DND-41 (cell line): ENCODE data around the gene PLEKHO2.

Source experiments
- ATAC-seq: fragments of 200-7000 bp; cut with Tn5 transposase; 3 replicates; pipeline ENCODE4 v1.9.1; 2021; ENCODE audit warnings: low read depth; ENCODE audit not compliant: insufficient read depth
- DNase-seq: peaks from one replicate; pipeline ENCODE4 v3.0.0-alpha.2; 2020
- H2AFZ ChIP-seq: 2 replicates; pipeline ENCODE4 v1.6.0; 2012; ENCODE audit warnings: low read depth, low read length
- H3K27ac ChIP-seq: 2 replicates; pipeline ENCODE4 v1.5.1; 2012; ENCODE audit warnings: low read length, inconsistent platforms
- H3K27me3 ChIP-seq: fragments of 200-600 bp; sonication (generic); 2 replicates; pipeline ENCODE4 v1.6.0; 2012; ENCODE audit warnings: low read length, mild to moderate bottlenecking, inconsistent platforms; ENCODE audit not compliant: insufficient read depth, poor library complexity
- H3K36me3 ChIP-seq: 2 replicates; pipeline ENCODE4 v1.5.1; 2012; ENCODE audit warnings: low read length, inconsistent platforms; ENCODE audit not compliant: insufficient read depth
- H3K4me1 ChIP-seq: 2 replicates; pipeline ENCODE4 v1.5.1; 2012; ENCODE audit warnings: mild to moderate bottlenecking, low read length; ENCODE audit not compliant: insufficient read depth
- H3K4me2 ChIP-seq: 2 replicates; pipeline ENCODE4 v1.6.0; 2012; ENCODE audit warnings: mild to moderate bottlenecking, moderate library complexity, low read length, inconsistent platforms; ENCODE audit not compliant: insufficient read depth
- H3K4me3 ChIP-seq, 2 experiments: fragments of 200-600 bp in 1 of 2; shearing (Covaris generic) in 1 of 2; 2 replicates each; pipeline ENCODE4 v1.5.1; 2012 to 2016; ENCODE audit warnings: inconsistent platforms in 2 of 2, low read length in 2 of 2, mild to moderate bottlenecking in 2 of 2, low read depth in 1 of 2, moderate library complexity in 1 of 2
- H3K79me2 ChIP-seq: 2 replicates; pipeline ENCODE4 v1.6.0; 2012; ENCODE audit warnings: low read length, inconsistent platforms; ENCODE audit not compliant: insufficient read depth
- H3K9ac ChIP-seq: 2 replicates; pipeline ENCODE4 v1.6.0; 2012; ENCODE audit warnings: low read depth, mild to moderate bottlenecking, inconsistent platforms, low read length, moderate library complexity
- H3K9me3 ChIP-seq: 2 replicates; pipeline ENCODE4 v1.5.1; 2012; ENCODE audit warnings: low read length, moderate library complexity, mild to moderate bottlenecking, inconsistent platforms; ENCODE audit not compliant: insufficient read depth, severe bottlenecking
- H4K20me1 ChIP-seq: 2 replicates; pipeline ENCODE4 v1.6.0; 2012; ENCODE audit warnings: low read length; ENCODE audit not compliant: insufficient read depth
- EZH2 ChIP-seq: IDR thresholded peaks from 3 replicates; pipeline ENCODE4 v1.6.1; 2012; ENCODE audit warnings: borderline replicate concordance, low read depth, mild to moderate bottlenecking, moderate library complexity, low read length, inconsistent platforms; ENCODE audit not compliant: severe bottlenecking
- TF ChIP-seq, protein P1 (sequence below): IDR thresholded peaks from 2 replicates; pipeline ENCODE4 v1.5.1; 2012; ENCODE audit warnings: borderline replicate concordance, low read length, moderate library complexity, mild to moderate bottlenecking; ENCODE audit not compliant: poor library complexity, severe bottlenecking; ENCODE audit errors: extremely low read depth

The PLEKHO2 gene

DNA sequence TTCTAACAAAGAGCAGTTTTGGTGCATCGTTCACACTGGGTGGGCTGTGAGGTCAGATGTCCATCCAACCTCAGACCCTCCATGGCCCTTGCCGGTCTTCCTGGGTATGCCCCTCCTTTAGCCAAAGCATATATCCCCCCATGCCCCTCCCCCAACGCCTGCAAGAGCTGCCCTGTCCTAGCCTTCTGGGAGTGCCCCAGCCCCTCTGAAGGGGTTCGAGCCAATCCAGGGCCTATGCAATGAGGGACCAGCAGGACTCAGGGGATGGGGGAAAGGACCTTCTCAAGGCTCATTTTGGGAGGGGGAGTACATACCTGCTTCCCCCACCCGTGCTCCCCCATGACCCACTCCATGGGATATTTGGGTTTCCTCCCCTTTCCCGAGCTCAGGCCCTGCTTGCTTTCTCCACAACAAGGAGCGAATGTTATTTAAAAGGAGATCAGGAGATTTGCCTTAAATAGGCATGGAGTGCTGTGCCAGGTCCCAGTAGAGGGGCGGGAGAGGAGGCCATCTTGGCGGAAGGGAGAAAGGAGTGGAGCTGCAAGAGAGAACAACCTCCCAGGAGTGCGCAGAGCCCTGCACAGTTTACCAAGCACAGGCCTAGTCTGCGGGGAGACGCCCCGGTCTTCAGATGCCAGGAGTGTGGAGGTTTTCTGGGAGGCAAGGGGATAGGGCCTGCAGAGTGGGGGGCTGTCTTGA, 34.5 kb upstream of the PLEKHO2 start:
- H3K36me3 ChIP-seq, result no peaks in the 10 kb centered on the region
- no peaks in the 10 kb centered on the region for H3K27me3 ChIP-seq
- ATAC-seq (no peak), DNase-seq (no peak)
- H3K9me3 ChIP-seq, result no peaks in the 10 kb centered on the region
- H4K20me1 ChIP-seq, result no peaks in the 10 kb centered on the region
- H3K9ac ChIP-seq, result no peak overlapping the region
- TF ChIP-seq EZH2, result no peak
- no peaks in the 10 kb centered on the region for H3K79me2 ChIP-seq
- no peak overlapping the region for H3K27ac ChIP-seq
- no peaks in the 10 kb centered on the region for H3K4me1 ChIP-seq
- H3K4me2 ChIP-seq, result no peak overlapping the region
- no peak overlapping the region for H3K4me3 ChIP-seq
- no peak overlapping the region for H2AFZ ChIP-seq

DNA sequence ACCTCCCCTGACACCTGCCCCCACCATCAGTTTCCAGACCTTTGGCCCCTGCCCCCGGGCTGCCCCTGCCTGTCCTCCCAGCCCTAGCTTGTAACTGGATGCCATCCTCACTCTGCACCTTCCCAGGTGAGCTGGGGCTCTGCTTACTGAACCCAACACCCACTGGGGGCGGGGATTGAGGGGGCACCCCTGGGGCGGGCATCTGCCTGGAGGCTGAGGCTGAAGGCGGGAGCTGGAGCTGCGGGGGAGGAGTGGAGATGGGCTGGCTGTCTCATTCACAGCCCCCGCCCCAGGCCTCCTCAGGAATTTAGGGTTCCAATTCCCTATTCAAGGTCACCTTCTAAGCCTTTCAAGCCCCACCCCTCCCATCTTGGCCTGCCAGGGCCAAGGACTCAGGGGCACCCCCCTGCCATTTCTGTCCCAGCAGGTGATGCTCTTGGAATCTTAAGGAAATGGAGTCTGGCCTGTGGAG, 33.9 kb upstream of the PLEKHO2 start:
- Histone ChIP-seq H3K27ac (no peak overlapping the region), H3K27me3 (no peaks in the 10 kb centered on the region), H3K36me3 (no peaks in the 10 kb centered on the region), H3K4me3 (no peak overlapping the region), H3K9me3 (no peaks in the 10 kb centered on the region), H4K20me1 (no peaks in the 10 kb centered on the region), H3K4me2 (no peak overlapping the region), H2AFZ (no peak overlapping the region), H3K4me1 (no peaks in the 10 kb centered on the region), H3K79me2 (no peaks in the 10 kb centered on the region), H3K9ac (no peak overlapping the region)
- TF ChIP-seq, protein P1, sequence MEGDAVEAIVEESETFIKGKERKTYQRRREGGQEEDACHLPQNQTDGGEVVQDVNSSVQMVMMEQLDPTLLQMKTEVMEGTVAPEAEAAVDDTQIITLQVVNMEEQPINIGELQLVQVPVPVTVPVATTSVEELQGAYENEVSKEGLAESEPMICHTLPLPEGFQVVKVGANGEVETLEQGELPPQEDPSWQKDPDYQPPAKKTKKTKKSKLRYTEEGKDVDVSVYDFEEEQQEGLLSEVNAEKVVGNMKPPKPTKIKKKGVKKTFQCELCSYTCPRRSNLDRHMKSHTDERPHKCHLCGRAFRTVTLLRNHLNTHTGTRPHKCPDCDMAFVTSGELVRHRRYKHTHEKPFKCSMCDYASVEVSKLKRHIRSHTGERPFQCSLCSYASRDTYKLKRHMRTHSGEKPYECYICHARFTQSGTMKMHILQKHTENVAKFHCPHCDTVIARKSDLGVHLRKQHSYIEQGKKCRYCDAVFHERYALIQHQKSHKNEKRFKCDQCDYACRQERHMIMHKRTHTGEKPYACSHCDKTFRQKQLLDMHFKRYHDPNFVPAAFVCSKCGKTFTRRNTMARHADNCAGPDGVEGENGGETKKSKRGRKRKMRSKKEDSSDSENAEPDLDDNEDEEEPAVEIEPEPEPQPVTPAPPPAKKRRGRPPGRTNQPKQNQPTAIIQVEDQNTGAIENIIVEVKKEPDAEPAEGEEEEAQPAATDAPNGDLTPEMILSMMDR, result no peak
- TF ChIP-seq EZH2, result no peak
- no peak for DNase-seq
- no peak for ATAC-seq

DNA sequence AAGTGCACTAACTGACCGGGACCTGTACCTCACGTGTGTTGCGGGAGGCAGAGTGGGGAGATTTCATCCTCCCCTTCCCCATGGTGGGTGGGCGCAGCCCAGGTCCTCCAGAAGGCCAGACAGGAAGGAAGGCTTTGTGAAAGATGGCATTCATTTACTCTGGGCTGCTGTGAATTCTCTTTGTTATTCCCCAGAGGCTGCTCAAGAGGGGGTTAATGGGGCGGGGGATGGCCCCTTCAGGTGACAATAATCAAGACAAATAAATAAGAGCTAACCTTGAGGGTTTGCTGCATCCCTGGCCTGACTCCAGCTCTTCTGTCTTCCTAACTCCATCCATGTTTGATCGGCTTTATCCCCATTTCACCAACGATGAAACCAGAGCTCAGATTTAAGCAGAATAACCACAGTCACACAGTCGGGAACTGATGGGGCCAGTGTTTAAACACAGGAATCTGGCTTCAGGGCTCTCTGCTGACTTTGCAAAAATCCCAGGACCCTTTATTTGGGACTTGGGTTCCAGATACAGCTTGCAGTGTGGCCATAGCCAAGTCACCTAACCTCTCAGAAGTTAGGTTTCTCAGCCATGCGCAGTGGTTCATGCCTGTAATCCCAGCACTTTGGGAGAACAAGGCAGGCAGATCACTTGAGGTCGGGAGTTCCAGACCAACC, 32.8 kb upstream of the PLEKHO2 start:
- H3K27ac ChIP-seq, result no peak overlapping the region
- ATAC-seq (no peak), DNase-seq (no peak)
- no peak for TF ChIP-seq EZH2
- TF ChIP-seq, protein P1, result no peak
- H3K4me2 ChIP-seq, result no peak overlapping the region
- no peaks in the 10 kb centered on the region for H3K36me3 ChIP-seq
- H3K27me3 ChIP-seq, result no peaks in the 10 kb centered on the region
- H3K79me2 ChIP-seq, result no peaks in the 10 kb centered on the region
- no peak overlapping the region for H2AFZ ChIP-seq
- H3K9ac ChIP-seq, result no peak overlapping the region
- H4K20me1 ChIP-seq, result no peaks in the 10 kb centered on the region
- H3K4me3 ChIP-seq, result no peak overlapping the region
- no peaks in the 10 kb centered on the region for H3K4me1 ChIP-seq
- no peaks in the 10 kb centered on the region for H3K9me3 ChIP-seq
